PFSK-1 (cell line): ENCODE results near the gene LOXHD1.

Experiments
- POLR2AphosphoS5 ChIP-seq: IDR thresholded peaks from 2 replicates; pipeline ENCODE4 v1.6.1; 2012; ENCODE audit warnings: low read depth, mild to moderate bottlenecking, control low read depth, low read length, moderate library complexity
- SIN3A ChIP-seq: IDR thresholded peaks from 2 replicates; pipeline ENCODE4 v1.6.1; 2012; ENCODE audit warnings: mild to moderate bottlenecking, low read length, moderate library complexity, borderline replicate concordance; ENCODE audit not compliant: insufficient read depth
- TF ChIP-seq, protein P1 (sequence below), 2 experiments: IDR thresholded peaks; 2 replicates each; pipeline versions ENCODE4 v1.6.1 to v1.8.0; 2011 to 2012; ENCODE audit warnings: low read depth in 2 of 2, low read length in 2 of 2, control low read depth in 1 of 2, inconsistent platforms in 1 of 2, mild to moderate bottlenecking in 1 of 2, moderate library complexity in 1 of 2; ENCODE audit not compliant: insufficient read depth in 1 of 2

DNA sequence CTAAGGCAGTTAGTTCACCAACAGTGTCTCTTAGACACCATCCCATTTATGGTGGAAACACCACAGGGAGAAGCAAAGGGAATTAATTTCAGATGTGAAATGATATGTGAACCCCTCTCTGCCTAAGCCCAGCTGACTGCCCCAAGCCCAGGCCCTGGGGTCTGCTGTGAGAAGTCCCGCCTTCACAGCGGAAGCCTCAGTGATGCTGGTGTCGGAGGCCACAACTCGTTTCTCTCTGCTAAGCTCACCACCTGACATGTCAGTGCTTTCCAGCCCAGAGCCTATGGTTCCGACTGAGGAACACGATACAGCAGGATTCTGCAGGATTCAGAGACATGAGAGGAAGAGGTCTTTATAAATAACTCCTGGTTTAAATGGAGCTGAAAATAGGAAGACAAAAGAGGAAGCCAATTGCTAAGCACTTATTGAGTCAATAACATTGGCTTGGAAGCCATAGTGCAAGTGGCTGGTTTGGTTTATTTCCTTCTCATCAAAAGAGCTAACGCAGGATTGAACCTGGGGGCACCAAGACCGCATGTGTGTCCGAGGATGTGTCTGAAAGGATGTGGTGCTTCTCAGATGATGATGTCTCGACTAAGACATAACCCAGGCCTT, 21.9 kb upstream of the LOXHD1 start:
- TF ChIP-seq POLR2AphosphoS5 (no peak), SIN3A (no peak)
- TF ChIP-seq, protein P1, sequence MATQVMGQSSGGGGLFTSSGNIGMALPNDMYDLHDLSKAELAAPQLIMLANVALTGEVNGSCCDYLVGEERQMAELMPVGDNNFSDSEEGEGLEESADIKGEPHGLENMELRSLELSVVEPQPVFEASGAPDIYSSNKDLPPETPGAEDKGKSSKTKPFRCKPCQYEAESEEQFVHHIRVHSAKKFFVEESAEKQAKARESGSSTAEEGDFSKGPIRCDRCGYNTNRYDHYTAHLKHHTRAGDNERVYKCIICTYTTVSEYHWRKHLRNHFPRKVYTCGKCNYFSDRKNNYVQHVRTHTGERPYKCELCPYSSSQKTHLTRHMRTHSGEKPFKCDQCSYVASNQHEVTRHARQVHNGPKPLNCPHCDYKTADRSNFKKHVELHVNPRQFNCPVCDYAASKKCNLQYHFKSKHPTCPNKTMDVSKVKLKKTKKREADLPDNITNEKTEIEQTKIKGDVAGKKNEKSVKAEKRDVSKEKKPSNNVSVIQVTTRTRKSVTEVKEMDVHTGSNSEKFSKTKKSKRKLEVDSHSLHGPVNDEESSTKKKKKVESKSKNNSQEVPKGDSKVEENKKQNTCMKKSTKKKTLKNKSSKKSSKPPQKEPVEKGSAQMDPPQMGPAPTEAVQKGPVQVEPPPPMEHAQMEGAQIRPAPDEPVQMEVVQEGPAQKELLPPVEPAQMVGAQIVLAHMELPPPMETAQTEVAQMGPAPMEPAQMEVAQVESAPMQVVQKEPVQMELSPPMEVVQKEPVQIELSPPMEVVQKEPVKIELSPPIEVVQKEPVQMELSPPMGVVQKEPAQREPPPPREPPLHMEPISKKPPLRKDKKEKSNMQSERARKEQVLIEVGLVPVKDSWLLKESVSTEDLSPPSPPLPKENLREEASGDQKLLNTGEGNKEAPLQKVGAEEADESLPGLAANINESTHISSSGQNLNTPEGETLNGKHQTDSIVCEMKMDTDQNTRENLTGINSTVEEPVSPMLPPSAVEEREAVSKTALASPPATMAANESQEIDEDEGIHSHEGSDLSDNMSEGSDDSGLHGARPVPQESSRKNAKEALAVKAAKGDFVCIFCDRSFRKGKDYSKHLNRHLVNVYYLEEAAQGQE (IDR thresholded peaks at IDR 0.05; ENCODE audit: insufficient read depth in 1 of 2, low read depth in 2 of 2, low read length in 2 of 2): no peak
